Neuronal stem cell (in vitro differentiated cells): ENCODE results near the gene SPRR4.

ENCODE experiments used
- DNase-seq: peaks from one replicate; pipeline ENCODE4 v3.0.0-alpha.2; 2013; ENCODE audit warnings: low spot score
- H2AFZ ChIP-seq: one replicate; pipeline ENCODE4 v1.6.1; 2013; ENCODE audit warnings: mild to moderate bottlenecking, low read length, inconsistent platforms
- H2AK5ac ChIP-seq: 2 replicates; pipeline ENCODE4 v1.6.1; 2013; ENCODE audit warnings: low read depth, mild to moderate bottlenecking, inconsistent platforms, low read length, moderate library complexity, mixed read lengths
- H2BK120ac ChIP-seq: 2 replicates; pipeline ENCODE4 v1.6.1; 2013; ENCODE audit warnings: low read depth, mild to moderate bottlenecking, inconsistent platforms, low read length, moderate library complexity, mixed read lengths
- H2BK12ac ChIP-seq: one replicate; pipeline ENCODE4 v1.6.1; 2013; ENCODE audit warnings: low read length, inconsistent platforms
- H2BK15ac ChIP-seq: 2 replicates; pipeline ENCODE4 v1.6.1; 2013; ENCODE audit warnings: mild to moderate bottlenecking, low read length, inconsistent platforms, mixed read lengths
- H2BK5ac ChIP-seq: one replicate; pipeline ENCODE4 v1.6.1; 2013; ENCODE audit warnings: inconsistent platforms, mild to moderate bottlenecking, low read length, moderate library complexity
- H3K14ac ChIP-seq: one replicate; pipeline ENCODE4 v1.6.1; 2013; ENCODE audit warnings: low read length, inconsistent platforms
- H3K18ac ChIP-seq: 2 replicates; pipeline ENCODE4 v1.6.1; 2013; ENCODE audit warnings: low read length, inconsistent platforms
- H3K23ac ChIP-seq: 2 replicates; pipeline ENCODE4 v1.6.1; 2013; ENCODE audit warnings: low read depth, mild to moderate bottlenecking, mixed read lengths, low read length, inconsistent platforms; ENCODE audit not compliant: poor library complexity
- H3K27ac ChIP-seq: replicated peaks from 3 replicates; pipeline ENCODE4 v1.5.1; 2013; ENCODE audit warnings: low read length, inconsistent platforms
- H3K27me3 ChIP-seq, 3 experiments: 2 replicates each; pipeline ENCODE4 v1.6.1; 2013; ENCODE audit warnings: low read length in 3 of 3, mild to moderate bottlenecking in 2 of 3, inconsistent platforms in 1 of 3, low read depth in 1 of 3, mixed read lengths in 1 of 3, moderate library complexity in 1 of 3; ENCODE audit not compliant: control insufficient read depth in 3 of 3, insufficient read depth in 3 of 3
- H3K36me3 ChIP-seq, 2 donors: replicated peaks in 1 of 2; 2 replicates each; pipeline ENCODE4 v1.6.1; 2013; ENCODE audit warnings: low read length in 2 of 2; ENCODE audit not compliant: control insufficient read depth in 2 of 2, insufficient read depth in 2 of 2
- H3K4ac ChIP-seq: 2 replicates; pipeline ENCODE4 v1.6.1; 2013; ENCODE audit warnings: inconsistent platforms, mild to moderate bottlenecking, low read length, moderate library complexity
- H3K4me1 ChIP-seq, 2 donors: 1 replicate in 1 of 2; 2 replicates in 1 of 2; pipeline ENCODE4 v1.6.1; 2013; ENCODE audit warnings: low read length in 2 of 2, low read depth in 1 of 2; ENCODE audit not compliant: control insufficient read depth in 2 of 2, insufficient read depth in 1 of 2
- H3K4me2 ChIP-seq: one replicate; pipeline ENCODE4 v1.6.1; 2013; ENCODE audit warnings: mild to moderate bottlenecking, low read length, inconsistent platforms; ENCODE audit not compliant: insufficient read depth, poor library complexity, severe bottlenecking
- H3K4me3 ChIP-seq, 2 donors: 2 replicates each; pipeline ENCODE4 v1.5.1; 2013; ENCODE audit warnings: low read length in 2 of 2, mild to moderate bottlenecking in 2 of 2, inconsistent platforms in 1 of 2, moderate library complexity in 1 of 2
- H3K79me1 ChIP-seq: one replicate; pipeline ENCODE4 v1.6.1; 2013; ENCODE audit warnings: low read depth, mild to moderate bottlenecking, inconsistent platforms, low read length, moderate library complexity
- H3K9ac ChIP-seq: one replicate; pipeline ENCODE4 v1.6.1; 2013; ENCODE audit warnings: mild to moderate bottlenecking, low read depth, low read length, inconsistent platforms; ENCODE audit not compliant: poor library complexity
- H3K9me3 ChIP-seq, 2 donors: replicated peaks in 1 of 2; 2 replicates each; pipeline versions ENCODE3 to v1.6.1; 2013; ENCODE audit warnings: low read length in 2 of 2, mild to moderate bottlenecking in 2 of 2, inconsistent platforms in 1 of 2, low read depth in 1 of 2, mixed read lengths in 1 of 2, moderate library complexity in 1 of 2; ENCODE audit not compliant: control insufficient read depth in 2 of 2, insufficient read depth in 1 of 2
- H4K8ac ChIP-seq: one replicate; pipeline ENCODE4 v1.6.1; 2013; ENCODE audit warnings: low read depth, mild to moderate bottlenecking, inconsistent platforms, low read length, moderate library complexity
- H4K91ac ChIP-seq: one replicate; pipeline ENCODE4 v1.6.1; 2013; ENCODE audit warnings: low read length, low read depth, mild to moderate bottlenecking, inconsistent platforms; ENCODE audit not compliant: poor library complexity
- WGBS, 2 donors: extraction: QIAGEN DNeasy Blood & Tissue Kit; methylation state at CpG; one replicate each; pipeline ENCODE4 v1.1.7; 2013; ENCODE audit warnings: missing lambda C conversion rate in 2 of 2, mixed read lengths in 1 of 2; ENCODE audit not compliant: insufficient read length in 2 of 2, insufficient replicate concordance in 1 of 2; ENCODE audit errors: extremely low coverage in 2 of 2; 5-methylcytosine and 5-hydroxymethylcytosine counted together

Gene SPRR4

DNA sequence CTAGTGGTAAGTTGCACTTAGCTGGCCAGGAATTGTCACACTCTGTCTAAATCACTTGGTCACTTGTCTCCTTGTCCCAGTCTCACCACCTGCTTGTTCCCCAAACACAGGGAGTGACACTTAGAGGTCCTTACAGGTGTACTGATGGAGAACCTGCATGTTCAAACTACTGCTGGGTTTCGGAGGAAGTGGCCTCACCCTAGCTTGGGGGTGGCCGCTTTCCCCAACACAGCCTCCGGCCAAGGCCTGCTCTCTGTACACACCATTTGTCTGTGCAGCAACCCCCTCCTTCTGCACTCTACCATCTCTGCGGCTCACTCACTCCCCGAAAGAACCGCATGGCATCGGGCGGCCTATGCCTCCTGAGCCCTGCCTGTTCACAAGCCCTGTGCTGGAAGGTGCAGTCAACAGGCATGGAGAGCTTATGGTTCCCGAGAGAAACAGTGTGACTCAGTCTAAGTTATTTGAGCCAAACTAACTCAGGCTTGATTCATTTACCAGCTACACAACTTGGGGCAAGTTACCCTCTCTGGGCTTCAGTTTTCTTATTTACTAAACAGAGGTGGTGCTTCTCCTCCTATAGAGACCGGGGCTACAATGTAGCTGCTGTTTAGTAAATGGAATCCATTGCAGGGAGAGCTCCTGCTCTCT, 10.5 kb upstream of the SPRR4 start:
- no peak overlapping the region for H2BK12ac ChIP-seq
- H3K4me3 ChIP-seq: no peak overlapping the region
- peak overlapping the region; percentile 27 for H3K9ac ChIP-seq
- no peak overlapping the region for H3K27ac ChIP-seq
- no peak overlapping the region for H4K8ac ChIP-seq
- H2AFZ ChIP-seq: no peak overlapping the region
- no peak overlapping the region for H3K14ac ChIP-seq
- no peaks in the 10 kb centered on the region for H3K36me3 ChIP-seq
- H2AK5ac ChIP-seq: no peak overlapping the region
- H2BK5ac ChIP-seq: no peak overlapping the region
- H2BK120ac ChIP-seq: no peak overlapping the region
- no peak for DNase-seq
- H3K4me2 ChIP-seq: no peak overlapping the region
- no peaks in the 10 kb centered on the region for H3K79me1 ChIP-seq
- no peak overlapping the region for H3K18ac ChIP-seq
- H3K23ac ChIP-seq: no peak overlapping the region
- H3K9me3 ChIP-seq: no peaks in the 10 kb centered on the region
- no peaks in the 10 kb centered on the region for H3K27me3 ChIP-seq
- no CpG with 5 or more reads among the region's 10 CpGs for WGBS, 2 donors
- peak overlapping the region; percentile 20 for H4K91ac ChIP-seq
- H2BK15ac ChIP-seq: no peak overlapping the region
- H3K4me1 ChIP-seq: no peaks in the 10 kb centered on the region
- no peak overlapping the region for H3K4ac ChIP-seq

DNA sequence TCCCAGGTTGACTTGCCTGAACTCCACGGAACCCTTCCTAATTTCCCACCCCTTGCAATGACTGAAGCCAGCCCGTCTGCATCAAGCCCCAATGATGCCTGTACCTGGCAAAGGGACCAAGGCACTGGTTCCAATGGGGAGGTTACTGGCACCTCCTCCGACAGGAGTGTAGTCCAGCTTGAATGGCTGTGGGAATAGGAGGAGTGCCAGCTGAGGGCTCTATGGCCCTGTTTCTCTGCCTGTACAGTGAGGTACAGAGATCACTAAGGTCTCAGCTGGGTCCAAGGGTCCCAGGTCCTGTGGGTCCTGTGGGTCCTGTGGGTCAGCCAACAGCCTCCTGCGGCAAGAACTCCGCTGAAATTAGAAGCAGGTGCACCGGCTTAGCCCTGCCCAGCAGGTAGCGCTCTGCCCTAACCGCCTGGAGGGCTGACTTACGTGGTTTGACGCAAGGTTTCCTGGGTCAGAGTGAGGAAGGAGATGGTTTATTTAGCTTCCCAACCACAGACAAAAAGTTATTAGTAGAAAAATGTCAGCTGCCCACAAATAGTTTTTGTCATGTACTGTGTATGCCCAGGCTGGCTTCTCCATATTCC, 9.9 kb upstream of the SPRR4 start:
- H3K79me1 ChIP-seq: no peaks in the 10 kb centered on the region
- H3K4ac ChIP-seq: no peak overlapping the region
- no peak for DNase-seq
- H2BK15ac ChIP-seq: peak overlapping the region; percentile 31
- no peak overlapping the region for H2BK120ac ChIP-seq
- no peak overlapping the region for H3K23ac ChIP-seq
- H3K27ac ChIP-seq: no peak overlapping the region
- no peaks in the 10 kb centered on the region for H3K9me3 ChIP-seq
- H2AK5ac ChIP-seq: no peak overlapping the region
- H4K91ac ChIP-seq: no peak overlapping the region
- H3K27me3 ChIP-seq: no peaks in the 10 kb centered on the region
- no peak overlapping the region for H4K8ac ChIP-seq
- no CpG with 5 or more reads among the region's 10 CpGs for WGBS, 2 donors
- H2BK12ac ChIP-seq: peak overlapping the region; percentile 52
- no peaks in the 10 kb centered on the region for H3K36me3 ChIP-seq
- H3K14ac ChIP-seq: peak overlapping the region; percentile 6
- H3K4me2 ChIP-seq: no peak overlapping the region
- H2AFZ ChIP-seq: no peak overlapping the region
- H3K4me3 ChIP-seq: no peak overlapping the region
- no peak overlapping the region for H2BK5ac ChIP-seq
- H3K9ac ChIP-seq: no peak overlapping the region
- no peaks in the 10 kb centered on the region for H3K4me1 ChIP-seq
- peak overlapping the region; percentile 61 for H3K18ac ChIP-seq

DNA sequence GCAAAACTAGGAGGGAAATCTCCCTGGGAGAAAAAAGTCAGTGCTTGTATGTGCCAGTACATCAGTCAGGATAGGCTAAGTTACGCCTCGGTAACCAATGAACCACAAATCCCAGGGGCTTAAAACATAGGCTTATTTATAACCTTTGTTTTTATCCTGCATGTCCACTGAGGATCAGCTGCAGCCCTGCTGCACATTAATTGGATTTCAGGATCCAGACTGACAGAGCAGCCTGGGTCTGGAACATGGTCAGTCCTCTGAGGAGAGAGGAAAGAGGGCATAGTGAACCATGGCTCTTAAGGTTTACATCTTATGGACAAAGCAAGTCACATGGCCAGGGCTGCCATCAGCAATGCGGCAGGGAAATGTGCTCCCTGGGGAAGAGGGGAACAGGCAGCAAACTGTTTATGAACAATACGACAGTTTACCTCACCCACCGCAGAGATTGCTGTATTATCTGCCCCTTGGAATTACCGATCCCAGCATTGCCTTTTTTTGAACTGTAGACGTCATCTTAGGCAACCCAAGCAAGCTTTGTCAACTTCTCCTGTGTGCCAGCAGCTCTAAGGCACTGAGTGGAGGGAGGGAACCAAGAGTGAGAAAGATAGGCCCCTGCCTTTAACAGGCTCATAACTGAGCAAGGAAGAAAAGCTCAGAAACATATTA, 9.1 kb upstream of the SPRR4 start:
- Histone ChIP-seq H3K23ac (no peak overlapping the region), H4K91ac (no peak overlapping the region), H3K9ac (no peak overlapping the region), H3K27ac (no peak overlapping the region), H2BK120ac (no peak overlapping the region), H4K8ac (no peak overlapping the region), H3K4me2 (no peak overlapping the region), H3K18ac (no peak overlapping the region), H3K36me3 (no peaks in the 10 kb centered on the region), H3K4me3 (no peak overlapping the region), H3K4ac (no peak overlapping the region), H3K4me1 (no peaks in the 10 kb centered on the region), H3K9me3 (no peaks in the 10 kb centered on the region), H3K27me3 (no peaks in the 10 kb centered on the region), H2BK5ac (no peak overlapping the region), H2BK15ac (no peak overlapping the region), H2AFZ (no peak overlapping the region), H3K14ac (no peak overlapping the region), H2AK5ac (no peak overlapping the region), H2BK12ac (no peak overlapping the region), H3K79me1 (no peaks in the 10 kb centered on the region)
- no CpG with 5 or more reads among the region's 7 CpGs for WGBS, 2 donors
- no peak for DNase-seq

DNA sequence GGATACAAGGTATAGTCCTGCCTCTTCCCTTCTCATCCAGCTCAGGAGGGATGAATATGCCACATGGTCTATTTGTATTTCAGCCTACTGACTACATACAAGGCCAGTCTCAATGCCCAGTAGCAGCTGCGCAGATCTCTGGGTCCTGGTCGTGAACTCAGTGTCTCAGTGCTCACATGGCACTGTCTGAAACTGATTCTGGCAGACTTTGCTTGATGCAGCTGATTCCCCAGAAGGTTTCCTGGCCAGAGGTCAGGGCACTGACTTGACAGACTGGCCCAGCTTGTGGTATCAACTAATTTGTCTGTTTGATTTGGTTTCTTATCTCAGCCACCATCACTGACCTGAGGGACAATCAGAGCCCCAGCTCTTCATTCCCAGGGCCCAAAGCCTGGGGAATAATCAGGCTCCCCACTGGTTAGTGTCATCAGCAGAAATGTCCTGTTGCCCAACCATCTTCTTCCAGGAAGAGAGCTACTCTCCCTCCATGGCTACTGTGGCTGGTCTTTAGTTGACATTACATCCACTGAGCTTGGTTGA, 7.5 kb upstream of the SPRR4 start:
- Histone ChIP-seq H4K91ac (no peak overlapping the region), H3K9me3 (no peaks in the 10 kb centered on the region), H3K4me2 (no peak overlapping the region), H3K36me3 (no peaks in the 10 kb centered on the region), H2AFZ (no peak overlapping the region), H2BK120ac (no peak overlapping the region), H4K8ac (no peak overlapping the region), H2AK5ac (no peak overlapping the region), H3K27ac (no peak overlapping the region), H3K23ac (no peak overlapping the region), H3K14ac (no peak overlapping the region), H3K9ac (no peak overlapping the region), H3K4me1 (no peaks in the 10 kb centered on the region), H3K4ac (no peak overlapping the region), H3K4me3 (no peak overlapping the region), H2BK15ac (no peak overlapping the region), H2BK12ac (no peak overlapping the region), H3K27me3 (no peaks in the 10 kb centered on the region), H3K18ac (no peak overlapping the region), H3K79me1 (no peaks in the 10 kb centered on the region), H2BK5ac (no peak overlapping the region)
- no CpG with 5 or more reads among the region's 2 CpGs for WGBS, 2 donors
- no peak for DNase-seq
